GM21360 (cell line): Measurements from ENCODE around the gene NCOA7.
"Not testable (repeated sequence)": the region's sequence is repeated elsewhere in the genome, so short reads cannot be mapped to it uniquely, and the experiment has no call there.

Source experiments
- ATAC-seq: cut with Tn5 transposase; IDR thresholded peaks from one replicate; pipeline ENCODE4 v1.9.1; 2021; ENCODE audit warnings: mild to moderate bottlenecking, moderate library complexity; ENCODE audit not compliant: unreplicated experiment

Gene NCOA7

DNA sequence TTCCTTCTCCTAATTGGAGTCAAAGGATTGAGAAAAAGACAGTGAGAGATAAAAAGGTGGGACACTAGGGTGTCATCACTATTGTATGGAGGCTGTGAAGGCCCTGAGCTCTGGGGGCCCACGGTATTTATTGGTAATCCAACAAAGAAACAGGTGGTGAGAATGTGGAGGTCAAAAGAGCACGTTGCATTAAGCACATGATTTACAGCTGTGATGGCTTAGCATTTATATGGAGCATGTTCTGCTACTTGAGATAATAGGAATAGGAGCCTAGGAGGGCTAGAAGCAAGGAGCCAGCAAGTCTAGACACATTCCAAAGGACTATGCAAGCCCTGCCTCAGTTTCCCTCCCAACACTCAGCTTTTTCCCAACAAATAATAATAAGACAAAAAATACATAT lies 121.7 kb downstream of the NCOA7 start:
- not testable (repeated sequence) for ATAC-seq

GRCh38 chr6:125913145-125913544 lies 122.4 kb downstream of the NCOA7 start:
- ATAC-seq, result no peak

- no peak for ATAC-seq
Observed at GRCh38 chr6:125913864-125914351, 123.1 kb downstream of the NCOA7 start.

DNA sequence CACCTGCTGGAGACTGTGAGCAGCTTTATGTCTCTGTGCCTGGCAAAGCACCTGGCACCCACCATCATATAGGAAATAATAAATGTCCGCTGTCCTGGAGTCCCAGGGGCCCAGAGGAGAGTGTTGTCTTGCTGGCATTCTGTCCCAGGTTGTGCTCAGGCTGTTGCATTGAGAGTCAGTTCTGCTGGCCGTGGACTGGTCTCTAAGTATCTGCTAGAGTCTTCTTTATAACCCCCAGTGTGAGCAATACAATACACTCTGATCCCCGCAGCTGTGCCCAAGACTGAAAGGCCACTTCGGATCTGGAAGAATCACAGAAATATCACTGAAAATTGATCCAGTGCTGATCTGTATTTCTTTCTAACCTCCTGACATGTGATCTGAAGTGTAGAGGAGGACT lies 127.5 kb downstream of the NCOA7 start:
- no peak for ATAC-seq

- peak; percentile 95 for ATAC-seq
Observed at GRCh38 chr6:125918681-125919566, 128.2 kb downstream of the NCOA7 start.

DNA sequence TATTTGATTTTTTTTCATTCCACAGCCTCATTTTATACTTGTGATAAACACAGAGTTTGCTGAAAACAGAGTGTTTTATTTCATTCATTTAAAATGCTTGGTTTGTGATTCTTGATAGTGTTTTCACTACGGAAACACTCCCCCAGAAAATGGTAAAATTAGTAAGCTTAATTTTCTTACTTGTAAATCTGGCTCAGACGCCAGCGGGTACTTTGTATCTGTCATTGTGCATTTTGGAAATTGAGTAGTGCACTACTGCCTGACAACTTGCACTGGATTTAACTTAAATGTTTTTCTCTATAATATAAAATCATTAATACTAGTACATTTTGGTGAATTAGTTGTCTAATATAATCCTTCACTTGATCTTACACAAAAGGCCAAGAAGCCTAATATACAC lies 128.9 kb downstream of the NCOA7 start:
- no peak for ATAC-seq

- no peak for ATAC-seq
Observed at GRCh38 chr6:125922322-125922860, 131.6 kb downstream of the NCOA7 start.

GRCh38 chr6:125923366-125923877 lies 132.7 kb downstream of the NCOA7 start:
- no peak for ATAC-seq

GRCh38 chr6:125924169-125924568 lies 133.4 kb downstream of the NCOA7 start:
- no peak for ATAC-seq

DNA sequence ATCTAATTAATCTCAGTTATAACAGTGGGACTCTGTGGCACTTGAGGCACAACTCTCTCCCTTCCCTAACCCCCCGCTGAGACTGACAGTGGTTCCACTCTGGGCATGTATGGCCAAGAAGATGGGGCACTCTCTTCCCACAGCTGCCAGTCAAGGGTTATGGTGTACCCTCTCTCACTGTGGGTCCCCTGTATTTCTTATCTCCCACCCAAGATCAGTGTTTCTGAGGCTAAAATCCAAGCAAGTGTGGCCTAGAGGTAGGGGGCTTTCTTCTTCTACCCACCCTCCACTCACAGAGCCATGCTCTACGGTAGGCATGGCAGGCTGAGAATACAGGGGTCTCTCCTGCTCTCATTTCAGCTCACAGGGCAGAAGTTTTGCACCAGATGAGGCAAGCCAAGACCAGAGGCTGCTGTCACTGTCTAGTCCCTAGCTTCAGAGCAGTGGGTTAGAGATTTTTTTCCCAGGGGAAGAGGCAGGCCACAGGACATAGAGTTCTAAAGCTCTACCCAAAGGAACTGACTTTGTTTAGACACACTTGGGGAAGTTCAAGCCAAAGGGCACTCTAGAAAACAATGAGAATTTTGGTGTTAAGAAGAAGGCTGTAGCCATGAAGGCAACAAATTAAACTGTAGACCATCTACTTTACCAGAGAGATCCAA lies 134.1 kb downstream of the NCOA7 start:
- ATAC-seq, result no peak

DNA sequence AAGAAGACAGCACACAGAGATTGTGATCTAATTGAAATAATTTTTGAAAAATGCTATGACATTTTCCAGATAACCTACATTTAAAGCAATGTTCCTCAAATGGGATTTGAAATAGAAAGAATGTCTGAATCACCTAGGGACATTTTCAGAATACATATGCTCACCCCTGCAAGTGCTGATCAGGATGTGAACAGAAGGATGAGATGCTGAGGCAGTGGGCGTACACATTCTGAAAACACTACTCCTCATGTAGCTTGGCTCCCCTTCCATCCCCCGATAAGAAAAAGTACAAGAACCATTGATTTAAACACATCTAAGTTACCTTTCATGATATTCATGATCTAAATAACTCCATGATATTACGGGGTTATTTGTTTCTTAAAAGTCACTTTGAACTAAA lies 136.0 kb downstream of the NCOA7 start:
- ATAC-seq, result no peak

DNA sequence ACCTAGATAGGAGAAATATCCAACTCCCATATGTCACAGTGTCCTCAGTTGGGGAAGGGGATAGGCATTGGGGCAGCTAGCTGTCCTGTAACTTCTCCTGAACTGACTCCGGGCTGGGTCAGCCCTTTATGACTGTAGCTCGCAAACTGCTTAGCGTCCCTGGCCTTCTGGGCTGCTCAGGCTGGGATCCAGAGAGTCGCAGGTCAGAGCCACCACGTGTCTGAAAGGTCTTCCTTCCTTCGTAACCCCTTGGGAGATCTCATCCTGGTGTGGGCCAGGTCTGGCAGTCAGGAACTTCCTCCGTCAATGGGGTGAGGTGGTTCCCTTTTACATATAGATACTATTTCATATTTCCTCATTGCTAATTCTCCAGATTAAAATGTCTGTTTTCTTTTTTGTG lies 137.0 kb downstream of the NCOA7 start:
- no peak for ATAC-seq

- no peak for ATAC-seq
Observed at GRCh38 chr6:125930765-125931418, 140.1 kb downstream of the NCOA7 start.

GRCh38 chr6:125931733-125932450 lies 141.1 kb downstream of the NCOA7 start:
- peak; percentile 77 for ATAC-seq

GRCh38 chr6:125932451-125932795 lies 141.7 kb downstream of the NCOA7 start:
- ATAC-seq, result peak; percentile 33

GRCh38 chr6:125935520-125935919 lies 144.8 kb downstream of the NCOA7 start:
- not testable (repeated sequence) for ATAC-seq

DNA sequence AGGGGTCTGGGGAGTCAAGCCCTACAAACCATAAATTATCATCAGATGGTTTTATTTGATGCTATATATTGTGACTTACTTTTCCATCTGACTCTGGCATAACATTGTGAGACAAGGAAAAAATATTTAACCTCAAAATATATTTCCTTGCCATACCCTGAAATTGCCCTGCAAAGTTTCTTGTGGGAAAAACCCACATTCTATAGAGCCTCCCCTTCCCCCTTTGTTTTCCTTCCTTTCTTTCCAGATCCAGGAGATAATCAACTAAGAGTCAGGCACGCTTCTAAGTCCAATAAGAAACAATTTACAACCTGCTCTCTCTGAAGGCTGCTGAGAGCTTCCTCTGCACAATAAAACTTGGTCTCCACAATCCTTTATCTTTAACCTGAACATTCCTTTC lies 148.3 kb downstream of the NCOA7 start:
- ATAC-seq, result no peak

- ATAC-seq, result no peak
Observed at GRCh38 chr6:125939791-125940190, 149.0 kb downstream of the NCOA7 start.

GRCh38 chr6:125940247-125941041 lies 149.7 kb downstream of the NCOA7 start:
- no peak for ATAC-seq
